GM13977 (cell line): ENCODE measurements around the gene HOXB3.

Source experiments
- DNase-seq: peaks from one replicate; pipeline ENCODE4 v3.0.0; 2012; ENCODE audit warnings: low spot score
- in situ Hi-C: fragments of 300-500 bp; cut with MboI; formaldehyde crosslinking; loops from one replicate; pipeline ENCODE4 v1.12.0; 2022; ENCODE audit warnings: low sequenced_read_pairs, low pct_unique_long_range_greater_than_20kb, mixed read lengths, inconsistent platforms; ENCODE audit not compliant: unreplicated experiment
- TF ChIP-seq, protein P1 (sequence below): IDR thresholded peaks from 2 replicates; pipeline ENCODE4 v1.5.1; 2012; ENCODE audit warnings: mild to moderate bottlenecking, control low read depth; ENCODE audit not compliant: insufficient read depth; ENCODE audit errors: extremely low read depth, missing control alignments

The HOXB3 gene

DNA sequence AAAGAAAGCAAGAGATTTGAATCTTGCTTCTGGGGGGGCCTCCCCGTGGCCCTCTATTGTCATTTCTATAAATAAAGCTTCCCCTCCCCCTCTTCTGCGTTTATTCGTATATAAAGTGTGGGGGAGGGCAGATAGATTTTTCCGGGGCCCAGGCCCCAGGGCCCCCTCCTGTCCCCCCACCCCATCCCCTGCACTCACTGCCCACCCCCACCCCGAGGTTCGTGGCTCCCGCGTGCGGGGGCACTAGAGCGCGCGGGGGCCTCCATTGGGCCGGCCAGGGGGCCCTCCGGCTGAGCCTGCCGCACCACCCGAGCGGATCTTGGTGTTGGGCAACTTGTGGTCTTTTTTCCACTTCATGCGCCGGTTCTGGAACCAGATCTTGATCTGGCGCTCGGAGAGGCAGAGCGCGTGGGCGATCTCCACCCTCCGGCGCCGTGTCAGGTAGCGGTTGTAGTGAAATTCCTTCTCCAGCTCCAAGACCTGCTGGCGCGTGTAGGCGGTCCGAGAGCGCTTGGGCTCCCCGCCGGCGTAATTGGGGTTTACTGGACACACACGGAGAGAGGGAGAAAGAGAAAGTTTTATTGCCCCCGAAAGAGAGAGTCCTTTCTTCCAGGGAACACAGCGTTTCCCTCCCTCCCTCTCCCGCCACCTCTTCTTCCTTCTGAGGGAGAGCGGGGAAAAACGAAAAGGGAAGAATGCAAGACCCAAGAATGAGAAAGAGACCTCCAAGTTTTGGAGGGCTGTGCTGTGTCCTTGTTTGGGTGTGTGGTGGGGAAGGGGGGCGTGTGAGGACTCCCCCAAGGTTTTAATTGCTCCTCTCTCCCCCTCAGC is 13.3 kb downstream of the HOXB3 start:
- in situ Hi-C loops: no loop called here
- no peak for DNase-seq
- TF ChIP-seq, protein P1, sequence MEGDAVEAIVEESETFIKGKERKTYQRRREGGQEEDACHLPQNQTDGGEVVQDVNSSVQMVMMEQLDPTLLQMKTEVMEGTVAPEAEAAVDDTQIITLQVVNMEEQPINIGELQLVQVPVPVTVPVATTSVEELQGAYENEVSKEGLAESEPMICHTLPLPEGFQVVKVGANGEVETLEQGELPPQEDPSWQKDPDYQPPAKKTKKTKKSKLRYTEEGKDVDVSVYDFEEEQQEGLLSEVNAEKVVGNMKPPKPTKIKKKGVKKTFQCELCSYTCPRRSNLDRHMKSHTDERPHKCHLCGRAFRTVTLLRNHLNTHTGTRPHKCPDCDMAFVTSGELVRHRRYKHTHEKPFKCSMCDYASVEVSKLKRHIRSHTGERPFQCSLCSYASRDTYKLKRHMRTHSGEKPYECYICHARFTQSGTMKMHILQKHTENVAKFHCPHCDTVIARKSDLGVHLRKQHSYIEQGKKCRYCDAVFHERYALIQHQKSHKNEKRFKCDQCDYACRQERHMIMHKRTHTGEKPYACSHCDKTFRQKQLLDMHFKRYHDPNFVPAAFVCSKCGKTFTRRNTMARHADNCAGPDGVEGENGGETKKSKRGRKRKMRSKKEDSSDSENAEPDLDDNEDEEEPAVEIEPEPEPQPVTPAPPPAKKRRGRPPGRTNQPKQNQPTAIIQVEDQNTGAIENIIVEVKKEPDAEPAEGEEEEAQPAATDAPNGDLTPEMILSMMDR: no peak

DNA sequence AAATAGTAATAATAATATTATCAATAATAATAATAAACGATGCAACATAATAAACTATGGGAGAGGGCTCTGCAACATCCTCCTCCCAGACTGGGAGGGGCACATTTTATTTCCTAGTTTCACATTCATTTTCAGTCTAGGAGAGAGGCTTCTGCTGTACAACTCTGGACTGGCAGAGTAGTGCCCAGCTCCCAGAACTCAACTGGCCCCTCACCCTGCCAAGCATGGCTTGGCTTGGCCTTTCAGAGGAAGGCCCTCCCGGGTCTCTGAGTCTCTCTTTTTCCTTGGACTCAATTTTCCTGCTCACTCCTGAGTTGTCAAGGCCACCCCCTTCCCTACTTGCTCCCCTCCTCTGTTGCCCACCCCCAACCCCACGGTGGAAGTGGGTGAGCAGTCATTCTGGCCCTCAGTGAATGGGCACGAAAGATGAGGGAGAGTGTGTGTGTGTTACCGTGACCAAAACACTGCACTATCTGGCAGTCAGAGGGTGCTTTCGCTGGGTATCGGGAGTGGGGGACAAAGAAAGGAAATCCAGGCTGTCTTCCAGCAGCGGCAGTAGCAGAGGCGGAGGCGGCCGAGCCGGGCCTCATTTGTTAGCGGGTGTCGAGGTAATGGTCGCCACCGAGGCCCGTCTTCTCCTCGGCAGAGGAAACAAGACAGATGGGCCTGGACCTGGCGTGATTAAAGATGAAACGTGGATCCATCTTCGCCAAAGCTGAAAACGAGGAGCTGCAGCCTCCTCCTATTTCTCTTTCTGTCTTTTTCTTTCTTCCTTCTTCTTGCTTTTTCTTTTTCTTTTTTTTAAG is 14.2 kb downstream of the HOXB3 start:
- in situ Hi-C loops: no loop called here
- TF ChIP-seq, protein P1: no peak
- no peak for DNase-seq

DNA sequence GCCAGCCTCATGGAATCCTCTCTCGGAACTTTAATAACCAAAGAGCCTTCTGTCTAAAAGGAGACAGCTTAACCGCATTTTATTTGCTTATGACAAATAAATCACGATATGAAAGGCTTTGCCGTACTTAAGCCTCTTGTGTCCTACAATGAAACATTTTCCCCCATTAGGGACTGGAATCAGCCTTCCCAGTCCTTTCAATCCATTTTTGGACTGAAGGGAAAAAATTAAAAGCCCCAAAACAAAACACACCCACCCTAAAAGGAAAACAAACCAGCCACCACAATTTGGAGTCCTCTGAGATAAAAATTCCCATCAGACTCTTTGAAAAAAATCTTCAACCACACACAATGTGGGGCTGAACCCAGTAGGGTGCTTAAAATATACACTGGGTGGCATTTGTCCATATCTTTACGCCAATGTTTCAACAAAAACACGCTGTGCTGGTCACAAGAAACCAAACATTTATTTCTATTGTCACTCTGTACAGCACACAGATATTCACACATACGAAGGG is 14.9 kb downstream of the HOXB3 start:
- TF ChIP-seq, protein P1: no peak
- in situ Hi-C loops: no loop called here
- no peak for DNase-seq

DNA sequence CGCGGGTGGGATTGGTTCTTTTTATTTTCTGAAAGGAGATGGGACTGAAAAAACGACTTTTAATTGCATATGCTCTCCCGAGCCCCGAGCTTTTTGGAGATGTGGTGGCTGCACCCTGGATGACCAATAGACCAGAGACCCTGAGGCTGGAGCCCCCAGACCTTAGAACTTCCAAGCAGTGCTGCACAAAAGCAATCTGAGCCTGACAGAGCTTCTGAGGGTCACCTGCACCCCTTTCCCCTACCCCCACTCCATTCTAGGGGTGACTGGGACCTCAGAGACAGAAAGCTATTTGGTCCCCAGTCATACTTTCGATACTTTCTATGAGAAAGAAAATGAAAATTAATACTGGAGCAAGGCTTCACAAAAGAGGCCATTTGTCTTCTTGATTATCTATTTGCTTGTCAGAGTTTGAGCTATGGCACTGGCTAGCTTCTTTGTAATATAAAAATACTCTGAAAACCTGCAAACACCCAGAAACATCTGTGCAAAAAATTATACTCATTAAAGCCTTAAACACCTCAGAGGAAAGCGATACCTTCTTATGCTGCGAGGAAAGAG is 15.5 kb downstream of the HOXB3 start:
- in situ Hi-C loops: no loop called here

DNA sequence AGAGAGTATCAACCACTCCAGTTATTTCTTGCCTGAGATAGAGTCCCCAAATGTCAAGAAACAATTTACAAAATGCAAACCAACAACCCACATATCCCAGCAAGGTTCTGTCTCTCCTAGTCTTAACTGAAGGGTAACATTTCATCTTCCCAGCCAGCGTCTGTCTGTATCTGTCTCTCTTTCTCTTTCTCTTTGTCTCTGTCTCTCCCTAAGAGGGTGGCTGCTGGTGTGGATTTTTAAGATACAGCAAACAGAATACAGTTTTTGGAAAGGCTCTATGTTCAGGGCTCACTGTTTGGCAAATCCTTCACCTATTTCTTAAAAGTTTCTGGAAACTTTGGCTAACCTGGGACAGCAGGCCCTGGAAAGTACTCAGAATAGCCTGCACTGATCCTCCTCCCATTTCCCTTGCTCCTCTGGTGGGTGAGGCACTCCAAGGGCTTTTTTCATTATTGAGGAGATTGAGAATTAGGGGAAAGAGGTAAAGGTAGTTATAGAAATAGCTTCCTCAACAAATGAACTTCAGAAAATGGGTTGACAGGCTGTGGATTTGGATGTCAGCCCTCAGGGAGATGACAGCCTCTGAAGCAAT is 18.1 kb downstream of the HOXB3 start:
- TF ChIP-seq, protein P1: no peak
- in situ Hi-C loops: no loop called here

More for the DNA sequence above, 15.5 kb downstream of the HOXB3 start:
- no peak for DNase-seq
- TF ChIP-seq, protein P1: no peak

DNA sequence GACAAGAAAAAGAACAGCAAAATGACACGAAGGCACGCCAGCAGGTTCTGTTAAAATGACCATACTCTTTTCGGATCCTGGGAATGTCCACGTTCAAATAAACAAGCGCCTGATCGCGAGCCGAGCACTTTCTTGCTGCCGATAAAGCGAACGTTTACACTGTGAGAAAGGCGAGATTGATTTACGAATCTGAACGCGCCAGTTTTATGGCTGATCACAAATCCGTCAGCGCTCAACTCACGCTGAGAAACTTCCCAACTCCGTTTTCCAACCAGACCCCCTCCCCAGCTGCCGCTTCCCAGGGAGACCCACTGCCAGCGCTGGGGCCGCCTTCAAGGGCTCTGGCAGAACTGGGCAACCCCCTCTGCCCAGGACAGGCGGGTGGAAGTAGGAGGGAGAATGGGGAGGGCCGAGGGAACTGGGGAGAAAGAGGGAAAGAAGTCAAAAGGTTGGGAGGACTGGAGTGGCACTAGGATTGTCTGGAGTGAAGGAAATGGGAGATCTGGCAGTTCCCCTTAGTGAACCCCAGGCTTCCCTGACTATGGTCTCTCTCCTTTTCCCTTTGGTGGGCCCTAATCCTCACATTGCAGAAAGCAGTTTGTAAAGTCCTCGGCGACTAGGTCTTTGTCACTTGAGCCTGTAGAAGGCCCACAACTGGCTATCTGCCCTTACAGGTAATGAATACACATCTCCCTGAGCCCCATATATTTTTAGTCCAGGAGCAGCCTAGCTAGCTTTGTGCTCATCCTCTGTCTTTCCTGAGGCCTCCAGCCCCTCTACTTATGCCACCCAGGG is 18.8 kb downstream of the HOXB3 start:
- TF ChIP-seq, protein P1: no peak
- no peak for DNase-seq
- in situ Hi-C loops: no loop called here

More for the DNA sequence above, 18.1 kb downstream of the HOXB3 start:
- no peak for DNase-seq
